SJCRH30 (cell line): ENCODE data around the gene ALOX15B. TPM values are rescaled to one million over a fixed set of nuclear protein-coding genes. Genes with fewer than 3 reads are reported as not detected.

ENCODE experiments used
- DNase-seq, 2 experiments: peaks; one replicate each; pipeline ENCODE4 v3.0.0-alpha.2; 2015 to 2020
- H3K27ac ChIP-seq: fragments of 250-450 bp; sonication (Bioruptor Pico); 2 replicates; pipeline ENCODE4 v1.5.1; 2020; ENCODE audit warnings: mild to moderate bottlenecking, moderate library complexity
- H3K27me3 ChIP-seq: fragments of 250-450 bp; sonication (Bioruptor Pico); 2 replicates; pipeline ENCODE4 v1.5.1; 2020; ENCODE audit warnings: mild to moderate bottlenecking, moderate library complexity
- H3K36me3 ChIP-seq: fragments of 250-450 bp; sonication (Bioruptor Pico); 2 replicates; pipeline ENCODE4 v1.5.1; 2020; ENCODE audit warnings: mild to moderate bottlenecking, moderate library complexity
- H3K4me1 ChIP-seq: fragments of 250-450 bp; sonication (Bioruptor Pico); 2 replicates; pipeline ENCODE4 v1.5.1; 2020; ENCODE audit warnings: mild to moderate bottlenecking, moderate library complexity
- H3K4me3 ChIP-seq: fragments of 250-450 bp; sonication (Bioruptor Pico); 2 replicates; pipeline ENCODE4 v1.5.1; 2020; ENCODE audit warnings: mild to moderate bottlenecking, moderate library complexity
- H3K9me3 ChIP-seq: fragments of 250-450 bp; sonication (Bioruptor Pico); replicated peaks from 2 replicates; pipeline ENCODE4 v1.5.1; 2020; ENCODE audit warnings: mild to moderate bottlenecking, moderate library complexity
- total RNA-seq: library from RNA; depleted of rRNA; stranded (reverse); fragments of >200 nt; shearing (Covaris generic); gene quantifications from 2 replicates; pipeline ENCODE4 v1.2.3, GENCODE V29; 2014

The ALOX15B gene
- total RNA-seq, 1 experiment from 2014 or later: not detected

DNA sequence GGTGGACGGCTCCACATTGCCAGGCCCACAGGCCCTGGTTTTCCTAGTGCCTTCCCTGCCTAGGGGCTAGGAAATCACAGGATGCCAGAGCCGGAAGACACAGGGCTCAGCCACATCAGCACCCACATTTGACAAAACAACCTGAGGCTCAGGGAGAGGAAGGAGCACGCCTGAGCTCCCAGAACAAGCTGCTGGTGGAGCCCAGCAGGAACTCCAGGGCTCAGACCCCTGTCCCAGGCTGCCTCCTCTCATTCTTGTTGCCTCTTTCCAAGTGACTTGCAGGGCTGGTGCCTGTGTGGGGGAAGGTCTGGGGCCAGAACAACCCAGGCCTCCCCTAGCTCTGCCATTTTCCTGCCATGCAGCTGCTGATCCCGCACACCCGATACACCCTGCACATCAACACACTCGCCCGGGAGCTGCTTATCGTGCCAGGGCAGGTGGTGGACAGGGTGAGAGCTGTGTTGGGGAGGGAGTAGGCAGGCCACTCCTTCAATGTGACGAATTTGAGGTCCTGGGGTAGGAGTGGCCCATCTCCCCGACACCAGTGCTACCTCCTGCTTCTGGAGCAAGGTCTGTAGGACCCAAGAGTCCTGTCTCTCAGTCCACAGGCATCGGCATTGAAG, 7.6 kb downstream of the ALOX15B start:
- Histone ChIP-seq H3K27me3 (no peaks in the 10 kb centered on the region; the same call in 1 of the 2 replicates), H3K27ac (no peak overlapping the region)
- no peak for DNase-seq

GRCh38 chr17:8046929-8047768, 8.3 kb downstream of the ALOX15B start:
- H3K9me3 ChIP-seq: no peaks in the 10 kb centered on the region
- no peaks in the 10 kb centered on the region for H3K36me3 ChIP-seq
- H3K27ac ChIP-seq: no peak overlapping the region
- no peak for DNase-seq
- H3K27me3 ChIP-seq: no peaks in the 10 kb centered on the region; the same call in 1 of the 2 replicates
- no peak overlapping the region for H3K4me3 ChIP-seq
- no peaks in the 10 kb centered on the region for H3K4me1 ChIP-seq

More for the DNA sequence above, 7.6 kb downstream of the ALOX15B start:
- no peak overlapping the region for H3K4me3 ChIP-seq
- no peaks in the 10 kb centered on the region for H3K9me3 ChIP-seq
- no peaks in the 10 kb centered on the region for H3K36me3 ChIP-seq
- no peaks in the 10 kb centered on the region for H3K4me1 ChIP-seq

DNA sequence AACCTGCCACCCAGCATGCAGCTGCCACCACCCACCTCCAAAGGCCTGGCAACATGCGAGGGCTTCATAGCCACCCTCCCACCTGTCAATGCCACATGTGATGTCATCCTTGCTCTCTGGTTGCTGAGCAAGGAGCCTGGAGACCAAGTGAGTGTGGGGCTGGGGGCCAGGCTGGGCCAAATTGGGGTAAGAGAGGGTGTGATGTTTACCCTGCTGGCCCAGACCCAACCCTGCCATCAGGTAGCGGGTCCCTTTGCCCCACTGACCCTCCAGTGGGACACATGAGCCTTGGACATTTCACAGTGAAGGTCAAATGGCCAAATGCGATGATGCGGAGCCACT, 8.9 kb downstream of the ALOX15B start:
- no peaks in the 10 kb centered on the region; the same call in 1 of the 2 replicates for H3K27me3 ChIP-seq
- no peaks in the 10 kb centered on the region for H3K9me3 ChIP-seq
- DNase-seq: no peak
- H3K36me3 ChIP-seq: no peaks in the 10 kb centered on the region
- no peaks in the 10 kb centered on the region for H3K4me1 ChIP-seq
- no peak overlapping the region for H3K4me3 ChIP-seq
- H3K27ac ChIP-seq: no peak overlapping the region

DNA sequence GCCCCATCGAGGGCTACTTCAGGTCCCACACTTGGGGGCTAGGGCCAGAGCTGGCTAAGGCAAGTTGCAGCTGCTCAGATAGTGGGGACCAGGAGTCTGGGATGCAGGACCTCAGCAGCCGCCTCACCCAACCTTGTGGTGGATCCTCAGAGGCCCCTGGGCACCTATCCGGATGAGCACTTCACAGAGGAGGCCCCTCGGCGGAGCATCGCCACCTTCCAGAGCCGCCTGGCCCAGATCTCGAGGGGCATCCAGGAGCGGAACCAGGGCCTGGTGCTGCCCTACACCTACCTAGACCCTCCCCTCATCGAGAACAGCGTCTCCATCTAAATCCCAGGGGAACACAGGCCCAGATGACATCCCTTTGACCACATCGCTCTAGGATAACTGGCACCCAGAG, 9.4 kb downstream of the ALOX15B start:
- Histone ChIP-seq H3K4me3 (no peak overlapping the region), H3K36me3 (no peaks in the 10 kb centered on the region), H3K9me3 (no peaks in the 10 kb centered on the region), H3K27ac (no peak overlapping the region), H3K4me1 (no peaks in the 10 kb centered on the region), H3K27me3 (no peaks in the 10 kb centered on the region; the same call in 1 of the 2 replicates)
- no peak for DNase-seq

- Histone ChIP-seq H3K36me3 (no peaks in the 10 kb centered on the region), H3K27ac (no peak overlapping the region), H3K4me3 (no peak overlapping the region), H3K27me3 (no peaks in the 10 kb centered on the region; the same call in 1 of the 2 replicates), H3K9me3 (no peaks in the 10 kb centered on the region), H3K4me1 (no peaks in the 10 kb centered on the region)
- DNase-seq: no peak
These were observed 9.9 kb downstream of the ALOX15B start for GRCh38 chr17:8048736-8049135.

- no peak overlapping the region for H3K4me3 ChIP-seq
- no peaks in the 10 kb centered on the region for H3K9me3 ChIP-seq
- H3K27ac ChIP-seq: no peak overlapping the region
- H3K4me1 ChIP-seq: 0 out of 2 replicates have a peak, but pooled peaks cover 2% of the 10 kb centered on the region
- no peaks in the 10 kb centered on the region for H3K36me3 ChIP-seq
- no peak for DNase-seq
- H3K27me3 ChIP-seq: no peaks in the 10 kb centered on the region
These were observed 13.0 kb downstream of the ALOX15B start for GRCh38 chr17:8051831-8052230.

- DNase-seq: no peak
- Histone ChIP-seq H3K27ac (no peak overlapping the region), H3K9me3 (no peaks in the 10 kb centered on the region), H3K4me3 (no peak overlapping the region), H3K36me3 (no peaks in the 10 kb centered on the region), H3K4me1 (0 out of 2 replicates have a peak, but pooled peaks cover 9% of the 10 kb centered on the region), H3K27me3 (no peaks in the 10 kb centered on the region)
These were observed 13.7 kb downstream of the ALOX15B start for GRCh38 chr17:8052256-8053252.

GRCh38 chr17:8053600-8053999, 14.7 kb downstream of the ALOX15B start:
- no peak for DNase-seq
- Histone ChIP-seq H3K4me3 (no peak overlapping the region), H3K9me3 (no peaks in the 10 kb centered on the region), H3K36me3 (no peaks in the 10 kb centered on the region), H3K4me1 (0 out of 2 replicates have a peak, but pooled peaks cover 9% of the 10 kb centered on the region), H3K27ac (no peak overlapping the region), H3K27me3 (peaks cover 4% of the 10 kb centered on the region; the same call in 1 of the 2 replicates)

GRCh38 chr17:8055851-8056231, 17.0 kb downstream of the ALOX15B start:
- Histone ChIP-seq H3K36me3 (no peaks in the 10 kb centered on the region), H3K27me3 (peaks cover 4% of the 10 kb centered on the region; the same call in 1 of the 2 replicates), H3K4me3 (no peak overlapping the region), H3K9me3 (no peaks in the 10 kb centered on the region), H3K4me1 (0 out of 2 replicates have a peak, but pooled peaks cover 9% of the 10 kb centered on the region), H3K27ac (no peak overlapping the region)
- DNase-seq: no peak

DNA sequence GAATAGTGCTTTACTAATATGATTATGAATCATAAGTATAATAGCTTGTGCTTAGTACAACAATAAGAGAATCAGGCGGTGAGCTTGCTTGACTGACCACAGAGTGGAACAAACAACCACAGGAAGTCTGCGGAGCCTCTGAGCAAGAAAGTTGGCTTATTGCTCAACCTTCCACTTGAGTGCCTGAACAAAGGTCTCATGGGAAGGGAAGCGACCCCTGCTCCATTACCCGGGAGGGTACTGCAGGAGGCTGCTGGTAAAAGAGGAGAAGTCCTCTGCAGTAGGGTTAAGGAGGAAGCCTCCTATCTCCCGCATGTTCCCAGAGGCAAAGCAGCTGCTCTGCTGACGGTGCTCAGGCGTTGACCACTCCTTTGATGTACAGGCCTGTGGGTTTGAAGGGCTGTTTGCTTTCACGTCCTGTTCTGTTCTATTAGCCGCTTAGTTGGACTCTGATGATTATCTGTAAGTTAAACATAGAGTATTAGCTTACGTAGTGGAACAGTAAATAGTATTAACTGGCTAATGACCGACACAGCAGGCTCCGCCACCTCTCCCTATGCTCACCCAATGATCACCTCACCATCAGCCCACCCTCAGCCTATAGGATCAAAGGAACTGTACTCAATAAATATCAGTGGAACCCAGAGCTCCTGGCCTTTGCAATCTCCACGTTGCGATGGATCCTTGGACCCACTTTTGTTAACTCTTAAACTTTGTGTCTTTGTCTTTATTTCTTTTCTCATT, 17.5 kb downstream of the ALOX15B start:
- no peak for DNase-seq
- H3K27me3 ChIP-seq: peaks cover 9% of the 10 kb centered on the region; the same call in 1 of the 2 replicates
- no peak overlapping the region for H3K27ac ChIP-seq
- H3K9me3 ChIP-seq: no peaks in the 10 kb centered on the region
- 0 out of 2 replicates have a peak, but pooled peaks cover 9% of the 10 kb centered on the region for H3K4me1 ChIP-seq
- no peak overlapping the region for H3K4me3 ChIP-seq
- H3K36me3 ChIP-seq: no peaks in the 10 kb centered on the region

DNA sequence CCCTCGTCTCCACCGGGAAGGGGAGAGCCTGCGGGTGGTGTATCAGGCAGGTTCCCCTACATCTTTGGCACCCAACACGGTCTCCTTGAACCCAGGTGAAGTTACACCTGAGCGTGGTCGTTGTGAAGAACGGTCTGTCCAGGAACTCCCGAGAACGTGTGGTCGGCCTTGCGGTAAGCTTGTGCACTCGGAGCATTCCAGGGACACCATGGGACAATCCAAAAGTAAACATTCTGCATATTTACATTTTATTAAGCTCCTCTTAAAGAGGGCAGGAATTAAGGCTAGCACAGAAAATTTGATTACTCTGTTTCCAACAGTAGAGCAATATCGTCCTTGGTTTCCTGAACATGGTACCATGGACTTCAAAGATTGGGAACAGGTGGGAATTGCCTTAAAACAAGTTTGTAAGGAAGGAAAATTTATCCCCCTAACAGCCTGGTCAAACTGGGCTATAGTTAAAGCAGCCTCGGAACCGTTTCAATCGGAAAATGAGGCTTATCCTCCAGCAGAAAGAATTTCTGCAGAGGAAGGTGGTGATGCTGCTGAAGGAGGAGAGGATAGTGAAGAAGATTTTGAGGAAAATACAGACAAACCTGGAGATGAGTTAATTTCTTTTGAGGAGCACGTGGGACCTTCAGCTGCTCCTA, 18.2 kb downstream of the ALOX15B start:
- Histone ChIP-seq H3K27ac (no peak overlapping the region), H3K4me1 (0 out of 2 replicates have a peak, but pooled peaks cover 9% of the 10 kb centered on the region), H3K27me3 (peaks cover 9% of the 10 kb centered on the region; the same call in 1 of the 2 replicates), H3K9me3 (no peaks in the 10 kb centered on the region), H3K36me3 (no peaks in the 10 kb centered on the region), H3K4me3 (no peak overlapping the region)
- DNase-seq: no peak

DNA sequence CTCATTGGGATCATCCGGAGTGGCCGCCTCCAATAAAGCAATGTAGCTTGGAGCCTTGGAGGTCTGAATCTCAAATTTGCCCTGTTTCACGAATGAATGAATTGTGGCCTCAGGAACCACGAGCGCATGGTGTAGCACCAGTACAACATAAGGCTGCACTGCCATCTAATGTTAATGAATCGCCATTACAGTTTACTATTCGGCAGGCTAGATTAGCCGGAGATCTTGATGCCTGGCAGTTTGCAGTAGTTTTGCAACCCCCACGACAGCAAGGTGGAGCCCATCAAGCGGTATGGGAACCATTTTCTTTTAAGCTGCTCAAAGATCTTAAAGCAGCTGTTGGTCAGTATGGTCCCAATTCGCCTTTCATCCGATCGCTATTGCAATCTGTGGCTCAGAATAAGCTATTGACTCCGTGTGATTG, 18.8 kb downstream of the ALOX15B start:
- H3K4me1 ChIP-seq: 0 out of 2 replicates have a peak, but pooled peaks cover 9% of the 10 kb centered on the region
- peak; percentile 42 to 76 for DNase-seq
- no peaks in the 10 kb centered on the region for H3K9me3 ChIP-seq
- no peaks in the 10 kb centered on the region for H3K36me3 ChIP-seq
- H3K4me3 ChIP-seq: no peak overlapping the region
- no peak overlapping the region for H3K27ac ChIP-seq
- peaks cover 9% of the 10 kb centered on the region; the same call in 1 of the 2 replicates for H3K27me3 ChIP-seq

DNA sequence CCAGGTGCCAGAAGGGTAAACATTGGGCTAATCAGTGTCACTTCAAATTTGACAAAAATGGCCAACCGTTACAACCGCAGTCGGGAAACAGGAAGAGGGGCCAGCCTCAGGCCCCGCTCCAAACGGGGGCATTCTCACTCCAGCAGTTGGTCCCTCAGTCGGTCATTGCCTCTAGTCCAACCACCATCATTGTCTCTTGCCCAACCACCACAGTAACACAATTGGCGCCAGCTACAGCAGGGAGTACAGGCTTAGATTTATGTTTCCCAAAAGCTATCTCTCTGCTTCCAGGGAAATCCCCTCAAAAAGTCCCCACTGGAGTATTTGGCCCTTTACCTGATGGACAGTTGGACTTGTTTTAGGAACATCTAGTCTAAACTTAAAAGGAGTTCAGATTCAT, 20.3 kb downstream of the ALOX15B start:
- Histone ChIP-seq H3K36me3 (no peaks in the 10 kb centered on the region), H3K27me3 (peaks cover 9% of the 10 kb centered on the region; the same call in 1 of the 2 replicates), H3K27ac (no peak overlapping the region), H3K4me1 (0 out of 2 replicates have a peak, but pooled peaks cover 9% of the 10 kb centered on the region), H3K9me3 (no peaks in the 10 kb centered on the region), H3K4me3 (no peak overlapping the region)
- DNase-seq: no peak
